Measurements from ENCODE around the gene GAS5. TPM values are rescaled to one million over a fixed set of nuclear protein-coding genes. Genes with fewer than 3 reads are reported as not detected.

Gene GAS5
- total and polyA plus RNA-seq, 9 of the 15 experiments (the other 6 are each of a cell fraction or from before 2014, with no cell fraction given): 565 to 1,860 (median 1,006) TPM

DNA sequence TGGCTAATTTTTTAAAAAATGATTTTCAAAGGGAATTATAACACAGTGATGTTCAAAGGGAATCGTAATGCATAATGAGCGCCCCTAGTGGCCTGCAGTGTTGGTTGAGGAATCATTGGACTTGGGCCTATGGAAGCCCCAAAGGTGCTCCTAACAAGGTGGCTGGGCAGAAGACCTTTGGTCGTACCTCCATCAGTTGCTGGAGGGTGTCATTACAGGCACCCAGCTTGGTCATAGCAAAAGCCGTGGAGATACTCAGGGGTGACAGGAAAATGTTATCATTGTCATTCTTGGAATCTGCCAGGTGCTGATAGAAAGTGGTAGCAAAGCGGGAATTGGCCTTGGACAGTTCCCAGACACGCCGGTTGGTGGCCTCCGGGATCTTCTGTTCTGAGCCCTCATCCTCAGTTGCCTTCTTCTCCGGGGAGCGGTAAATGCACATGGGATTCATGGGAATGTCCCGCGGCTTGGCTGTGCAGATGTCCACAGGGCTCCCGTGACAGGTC, 46.6 kb upstream of the GAS5 start (continued):
- TF ChIP-seq, protein P1, sequence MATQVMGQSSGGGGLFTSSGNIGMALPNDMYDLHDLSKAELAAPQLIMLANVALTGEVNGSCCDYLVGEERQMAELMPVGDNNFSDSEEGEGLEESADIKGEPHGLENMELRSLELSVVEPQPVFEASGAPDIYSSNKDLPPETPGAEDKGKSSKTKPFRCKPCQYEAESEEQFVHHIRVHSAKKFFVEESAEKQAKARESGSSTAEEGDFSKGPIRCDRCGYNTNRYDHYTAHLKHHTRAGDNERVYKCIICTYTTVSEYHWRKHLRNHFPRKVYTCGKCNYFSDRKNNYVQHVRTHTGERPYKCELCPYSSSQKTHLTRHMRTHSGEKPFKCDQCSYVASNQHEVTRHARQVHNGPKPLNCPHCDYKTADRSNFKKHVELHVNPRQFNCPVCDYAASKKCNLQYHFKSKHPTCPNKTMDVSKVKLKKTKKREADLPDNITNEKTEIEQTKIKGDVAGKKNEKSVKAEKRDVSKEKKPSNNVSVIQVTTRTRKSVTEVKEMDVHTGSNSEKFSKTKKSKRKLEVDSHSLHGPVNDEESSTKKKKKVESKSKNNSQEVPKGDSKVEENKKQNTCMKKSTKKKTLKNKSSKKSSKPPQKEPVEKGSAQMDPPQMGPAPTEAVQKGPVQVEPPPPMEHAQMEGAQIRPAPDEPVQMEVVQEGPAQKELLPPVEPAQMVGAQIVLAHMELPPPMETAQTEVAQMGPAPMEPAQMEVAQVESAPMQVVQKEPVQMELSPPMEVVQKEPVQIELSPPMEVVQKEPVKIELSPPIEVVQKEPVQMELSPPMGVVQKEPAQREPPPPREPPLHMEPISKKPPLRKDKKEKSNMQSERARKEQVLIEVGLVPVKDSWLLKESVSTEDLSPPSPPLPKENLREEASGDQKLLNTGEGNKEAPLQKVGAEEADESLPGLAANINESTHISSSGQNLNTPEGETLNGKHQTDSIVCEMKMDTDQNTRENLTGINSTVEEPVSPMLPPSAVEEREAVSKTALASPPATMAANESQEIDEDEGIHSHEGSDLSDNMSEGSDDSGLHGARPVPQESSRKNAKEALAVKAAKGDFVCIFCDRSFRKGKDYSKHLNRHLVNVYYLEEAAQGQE (IDR thresholded peaks at IDR 0.05; ENCODE audit: borderline replicate concordance): peak; percentile 37; the same call in 1 of the 2 replicates
- TF ChIP-seq, protein P1 (CRISPR knock-in tag; IDR thresholded peaks at IDR 0.05; ENCODE audit: low read depth): no peak
- peak; percentile 44 for TF ChIP-seq SMC3 (conservative IDR thresholded peaks at IDR 0.05; ENCODE audit: insufficient read depth, low read depth, low read length)
- 0 out of 2 replicates have a peak, but pooled peaks have one; percentile 28 for TF ChIP-seq ZNF24 (IDR thresholded peaks at IDR 0.05)
- peak in 1 of 2 experiments; percentile 15; a peak in 1 of 3 replicates for TF ChIP-seq CBX3 (IDR thresholded peaks at IDR 0.05; ENCODE audit: borderline replicate concordance in 1 of 2, low read length in 2 of 2)
- 0 out of 2 replicates have a peak, but pooled peaks have one; percentile 11 for TF ChIP-seq ZFX (CRISPR knock-in tag; IDR thresholded peaks at IDR 0.05)
- no peak for TF ChIP-seq BCOR (IDR thresholded peaks at IDR 0.05)
- TF ChIP-seq SLC30A9 (CRISPR knock-in tag; IDR thresholded peaks at IDR 0.05): no peak
- 0 out of 2 replicates have a peak, but pooled peaks have one; percentile 15 for TF ChIP-seq EP300 (IDR thresholded peaks at IDR 0.05; ENCODE audit: low read length)
- TF ChIP-seq, protein P2, sequence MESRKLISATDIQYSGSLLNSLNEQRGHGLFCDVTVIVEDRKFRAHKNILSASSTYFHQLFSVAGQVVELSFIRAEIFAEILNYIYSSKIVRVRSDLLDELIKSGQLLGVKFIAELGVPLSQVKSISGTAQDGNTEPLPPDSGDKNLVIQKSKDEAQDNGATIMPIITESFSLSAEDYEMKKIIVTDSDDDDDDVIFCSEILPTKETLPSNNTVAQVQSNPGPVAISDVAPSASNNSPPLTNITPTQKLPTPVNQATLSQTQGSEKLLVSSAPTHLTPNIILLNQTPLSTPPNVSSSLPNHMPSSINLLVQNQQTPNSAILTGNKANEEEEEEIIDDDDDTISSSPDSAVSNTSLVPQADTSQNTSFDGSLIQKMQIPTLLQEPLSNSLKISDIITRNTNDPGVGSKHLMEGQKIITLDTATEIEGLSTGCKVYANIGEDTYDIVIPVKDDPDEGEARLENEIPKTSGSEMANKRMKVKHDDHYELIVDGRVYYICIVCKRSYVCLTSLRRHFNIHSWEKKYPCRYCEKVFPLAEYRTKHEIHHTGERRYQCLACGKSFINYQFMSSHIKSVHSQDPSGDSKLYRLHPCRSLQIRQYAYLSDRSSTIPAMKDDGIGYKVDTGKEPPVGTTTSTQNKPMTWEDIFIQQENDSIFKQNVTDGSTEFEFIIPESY (CRISPR knock-in tag; IDR thresholded peaks at IDR 0.05): 0 out of 2 replicates have a peak, but pooled peaks have one; percentile 19
- TF ChIP-seq, protein P3, sequence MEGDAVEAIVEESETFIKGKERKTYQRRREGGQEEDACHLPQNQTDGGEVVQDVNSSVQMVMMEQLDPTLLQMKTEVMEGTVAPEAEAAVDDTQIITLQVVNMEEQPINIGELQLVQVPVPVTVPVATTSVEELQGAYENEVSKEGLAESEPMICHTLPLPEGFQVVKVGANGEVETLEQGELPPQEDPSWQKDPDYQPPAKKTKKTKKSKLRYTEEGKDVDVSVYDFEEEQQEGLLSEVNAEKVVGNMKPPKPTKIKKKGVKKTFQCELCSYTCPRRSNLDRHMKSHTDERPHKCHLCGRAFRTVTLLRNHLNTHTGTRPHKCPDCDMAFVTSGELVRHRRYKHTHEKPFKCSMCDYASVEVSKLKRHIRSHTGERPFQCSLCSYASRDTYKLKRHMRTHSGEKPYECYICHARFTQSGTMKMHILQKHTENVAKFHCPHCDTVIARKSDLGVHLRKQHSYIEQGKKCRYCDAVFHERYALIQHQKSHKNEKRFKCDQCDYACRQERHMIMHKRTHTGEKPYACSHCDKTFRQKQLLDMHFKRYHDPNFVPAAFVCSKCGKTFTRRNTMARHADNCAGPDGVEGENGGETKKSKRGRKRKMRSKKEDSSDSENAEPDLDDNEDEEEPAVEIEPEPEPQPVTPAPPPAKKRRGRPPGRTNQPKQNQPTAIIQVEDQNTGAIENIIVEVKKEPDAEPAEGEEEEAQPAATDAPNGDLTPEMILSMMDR (IDR thresholded peaks at IDR 0.05 in 2 of 3, conservative IDR thresholded peaks at IDR 0.05 in 1 of 3; ENCODE audit: insufficient read depth in 2 of 3, low read depth in 1 of 3, low read length in 3 of 3): peak; percentile 72 to 93 (median 82)
- 0 out of 2 replicates have a peak, but pooled peaks have one; percentile 42 for TF ChIP-seq MIER1 (IDR thresholded peaks at IDR 0.05; ENCODE audit: low read depth)
- peak; percentile 82; the same call in 1 of the 2 replicates for TF ChIP-seq EHMT2 (IDR thresholded peaks at IDR 0.05)
